Neural crest cell (in vitro differentiated cells): ENCODE data around the gene SLC25A21. TPM values are rescaled to one million over a fixed set of nuclear protein-coding genes. Genes with fewer than 3 reads are reported as not detected.
A peak's percentile ranks its signal among the peaks of the same experiment; 100 is the strongest.

Experiments used
- DNase-seq: peaks from one replicate; pipeline ENCODE4 v3.0.0; 2021; ENCODE audit warnings: low read depth, mixed read lengths, low spot score
- H3K27ac Mint-ChIP-seq: one replicate; pipeline ENCODE4 v1.8.0; 2021; ENCODE audit warnings: mild to moderate bottlenecking, mixed read lengths; ENCODE audit not compliant: unreplicated experiment
- H3K27me3 Mint-ChIP-seq: 2 replicates; pipeline ENCODE4 v1.8.0; 2021; ENCODE audit warnings: low read depth, mild to moderate bottlenecking, mixed read lengths
- H3K36me3 Mint-ChIP-seq: 2 replicates; pipeline ENCODE4 v1.8.0; 2021; ENCODE audit warnings: low read depth, mild to moderate bottlenecking, mixed read lengths
- H3K4me1 Mint-ChIP-seq: 2 replicates; pipeline ENCODE4 v1.8.0; 2021; ENCODE audit warnings: mixed read lengths
- H3K4me3 Mint-ChIP-seq: one replicate; pipeline ENCODE4 v1.8.0; 2021; ENCODE audit warnings: mild to moderate bottlenecking, mixed read lengths
- H3K9me3 Mint-ChIP-seq: 2 replicates; pipeline ENCODE4 v1.8.0; 2021; ENCODE audit warnings: mixed read lengths
- CTCF ChIP-seq: fragments of 200-600 bp; sonication (generic); conservative IDR thresholded peaks from 2 replicates; pipeline ENCODE4 v1.5.0; 2021; ENCODE audit warnings: antibody characterized with exemption, mild to moderate bottlenecking
- total RNA-seq: library from RNA; stranded (reverse); gene quantifications from 2 replicates; pipeline ENCODE4 v1.2.1, GENCODE V29; 2021

SLC25A21 gene
- total RNA-seq, 1 donor from 2014 or later: 2.2 TPM

- Mint-ChIP-seq H3K4me1 (peaks cover 12% of the 10 kb centered on the region), H3K4me3 (no peak overlapping the region), H3K27ac (no peak overlapping the region), H3K36me3 (no peaks in the 10 kb centered on the region), H3K27me3 (no peaks in the 10 kb centered on the region), H3K9me3 (no peaks in the 10 kb centered on the region)
- no peak for TF ChIP-seq CTCF
- no peak for DNase-seq
Measured at GRCh38 chr14:37035401-37035800, 137.0 kb downstream of the SLC25A21 start.

- DNase-seq: no peak
- H3K27ac Mint-ChIP-seq: peak overlapping the region; percentile 69
- H3K9me3 Mint-ChIP-seq: no peaks in the 10 kb centered on the region
- no peaks in the 10 kb centered on the region for H3K36me3 Mint-ChIP-seq
- H3K4me3 Mint-ChIP-seq: no peak overlapping the region
- no peak for TF ChIP-seq CTCF
- peaks cover 12% of the 10 kb centered on the region for H3K4me1 Mint-ChIP-seq
- no peaks in the 10 kb centered on the region for H3K27me3 Mint-ChIP-seq
Measured at GRCh38 chr14:37034410-37035285, 137.8 kb downstream of the SLC25A21 start.

- no peak for TF ChIP-seq CTCF
- Mint-ChIP-seq H3K9me3 (no peaks in the 10 kb centered on the region), H3K27ac (no peak overlapping the region), H3K4me1 (peaks cover 12% of the 10 kb centered on the region), H3K36me3 (no peaks in the 10 kb centered on the region), H3K27me3 (no peaks in the 10 kb centered on the region), H3K4me3 (no peak overlapping the region)
- DNase-seq: no peak
Measured at GRCh38 chr14:37032863-37033262, 139.5 kb downstream of the SLC25A21 start.

- peaks cover 4% of the 10 kb centered on the region for H3K4me1 Mint-ChIP-seq
- TF ChIP-seq CTCF: no peak
- H3K36me3 Mint-ChIP-seq: no peaks in the 10 kb centered on the region
- no peak overlapping the region for H3K27ac Mint-ChIP-seq
- H3K9me3 Mint-ChIP-seq: no peaks in the 10 kb centered on the region
- H3K4me3 Mint-ChIP-seq: no peak overlapping the region
- no peak for DNase-seq
- no peaks in the 10 kb centered on the region for H3K27me3 Mint-ChIP-seq
Measured at GRCh38 chr14:37027188-37027824, 145.1 kb downstream of the SLC25A21 start.

GRCh38 chr14:37023875-37024565, 148.4 kb downstream of the SLC25A21 start:
- Mint-ChIP-seq H3K27me3 (no peaks in the 10 kb centered on the region), H3K4me3 (no peak overlapping the region)

More at GRCh38 chr14:37023875-37024565, 148.4 kb downstream of the SLC25A21 start:
- Mint-ChIP-seq H3K36me3 (no peaks in the 10 kb centered on the region), H3K27ac (no peak overlapping the region), H3K4me1 (peaks cover 9% of the 10 kb centered on the region), H3K9me3 (no peaks in the 10 kb centered on the region)
- TF ChIP-seq CTCF: no peak
- no peak for DNase-seq
